IMR-90 (cell line): ENCODE data around the gene CCND3. TPM values are rescaled to one million over a fixed set of nuclear protein-coding genes. Genes with fewer than 3 reads are reported as not detected.

Experiments
- ATAC-seq: fragments of 200-7000 bp; cut with Tn5 transposase; 2 replicates; pipeline ENCODE4 v1.9.1; 2020; ENCODE audit warnings: low read depth, mild to moderate bottlenecking, moderate library complexity
- BruUV-seq: library from RNA; stranded (reverse); fragments of 400-500 nt; replicated peaks from 2 replicates; lab custom pipeline; 2021; lab: Mats Ljungman, UMichigan
- CTCF ChIA-PET: fragments of 300-600 bp; formaldehyde crosslinking; extraction: SDS; loops from one replicate; lab custom pipeline; 2021; ENCODE audit warnings: antibody characterized with exemption; lab: Yijun Ruan, JAX
- POLR2A ChIA-PET: fragments of 300-600 bp; sonication (Branson Sonifier 250); formaldehyde crosslinking; loops from one replicate; lab custom pipeline; 2022; ENCODE audit warnings: antibody characterized with exemption; ENCODE audit not compliant: unreplicated experiment; lab: Charles Lee
- DNase-seq: peaks from one replicate; pipeline ENCODE4 v3.0.0; 2013
- H2AFZ ChIP-seq: replicated peaks from 2 replicates; pipeline ENCODE3; 2013; ENCODE audit warnings: low read length, mild to moderate bottlenecking; ENCODE audit not compliant: poor library complexity
- H2AK5ac ChIP-seq: 2 replicates; pipeline ENCODE4 v1.6.1; 2013; ENCODE audit warnings: low read depth, low read length, inconsistent platforms
- H2AK9ac ChIP-seq: replicated peaks from 2 replicates; pipeline ENCODE3; 2013; ENCODE audit warnings: mild to moderate bottlenecking, low read depth, low read length, moderate library complexity; ENCODE audit not compliant: poor library complexity
- H2BK120ac ChIP-seq: 2 replicates; pipeline ENCODE4 v1.6.1; 2013; ENCODE audit warnings: low read depth, low read length, inconsistent platforms
- H2BK15ac ChIP-seq: 3 replicates; pipeline ENCODE4 v1.6.1; 2013; ENCODE audit warnings: low read depth, low read length, inconsistent platforms
- H2BK20ac ChIP-seq: 2 replicates; pipeline ENCODE4 v1.6.1; 2013; ENCODE audit warnings: low read depth, mild to moderate bottlenecking, inconsistent platforms, low read length, moderate library complexity
- H2BK5ac ChIP-seq: 2 replicates; pipeline ENCODE4 v1.6.1; 2013; ENCODE audit warnings: mild to moderate bottlenecking, low read depth, low read length, inconsistent platforms; ENCODE audit not compliant: poor library complexity, severe bottlenecking
- H3K14ac ChIP-seq: replicated peaks from 2 replicates; pipeline ENCODE4 v1.6.1; 2013; ENCODE audit warnings: low read depth, low read length, inconsistent platforms
- H3K18ac ChIP-seq: 2 replicates; pipeline ENCODE4 v1.6.1; 2013; ENCODE audit warnings: low read depth, low read length, control low read depth
- H3K23ac ChIP-seq: 2 replicates; pipeline ENCODE4 v1.6.1; 2013; ENCODE audit warnings: low read depth, low read length, inconsistent platforms
- H3K27ac ChIP-seq: 2 replicates; pipeline ENCODE4 v1.5.1; 2013; ENCODE audit warnings: mild to moderate bottlenecking, control low read depth, low read length; ENCODE audit not compliant: insufficient read depth
- H3K27me3 ChIP-seq: 2 replicates; pipeline ENCODE4 v1.6.1; 2013; ENCODE audit warnings: low read length; ENCODE audit not compliant: control insufficient read depth, insufficient read depth
- H3K36me3 ChIP-seq: 2 replicates; pipeline ENCODE4 v1.6.1; 2013; ENCODE audit warnings: low read length, mixed read lengths; ENCODE audit not compliant: control insufficient read depth, insufficient read depth
- H3K4ac ChIP-seq: 2 replicates; pipeline ENCODE4 v1.6.1; 2013; ENCODE audit warnings: low read depth, low read length, inconsistent platforms
- H3K4me1 ChIP-seq: 2 replicates; pipeline ENCODE4 v1.6.1; 2013; ENCODE audit warnings: low read length, mixed read lengths; ENCODE audit not compliant: control insufficient read depth, insufficient read depth
- H3K4me2 ChIP-seq: 2 replicates; pipeline ENCODE4 v1.6.1; 2013; ENCODE audit warnings: low read depth, mild to moderate bottlenecking, control low read depth, low read length, moderate library complexity
- H3K4me3 ChIP-seq: 2 replicates; pipeline ENCODE4 v1.5.1; 2013; ENCODE audit warnings: low read depth, mild to moderate bottlenecking, control low read depth, low read length, moderate library complexity; ENCODE audit not compliant: insufficient read depth
- H3K56ac ChIP-seq: 2 replicates; pipeline ENCODE4 v1.6.1; 2013; ENCODE audit warnings: low read length, inconsistent platforms; ENCODE audit not compliant: insufficient read depth; ENCODE audit errors: extremely low read depth
- H3K79me1 ChIP-seq, 2 experiments: 2 replicates each; pipeline ENCODE4 v1.6.1; 2013; ENCODE audit warnings: low read length in 2 of 2, inconsistent platforms in 1 of 2, low read depth in 1 of 2
- H3K9ac ChIP-seq: 2 replicates; pipeline ENCODE4 v1.6.1; 2013; ENCODE audit warnings: low read depth, low read length, control low read depth
- H3K9me1 ChIP-seq: 2 replicates; pipeline ENCODE4 v1.6.1; 2013; ENCODE audit warnings: low read length, inconsistent platforms; ENCODE audit not compliant: insufficient read depth
- H3K9me3 ChIP-seq: 2 replicates; pipeline ENCODE4 v1.6.1; 2013; ENCODE audit warnings: low read length; ENCODE audit not compliant: control insufficient read depth, insufficient read depth
- H4K20me1 ChIP-seq: 2 replicates; pipeline ENCODE4 v1.6.1; 2013; ENCODE audit warnings: low read length, inconsistent platforms; ENCODE audit not compliant: insufficient read depth
- H4K5ac ChIP-seq: 2 replicates; pipeline ENCODE4 v1.6.1; 2013; ENCODE audit warnings: mild to moderate bottlenecking, low read depth, low read length, control low read depth
- H4K8ac ChIP-seq, 2 experiments: 2 replicates each; pipeline ENCODE4 v1.6.1; 2013; ENCODE audit warnings: low read depth in 2 of 2, low read length in 2 of 2, control low read depth in 1 of 2, inconsistent platforms in 1 of 2
- H4K91ac ChIP-seq: 2 replicates; pipeline ENCODE4 v1.6.1; 2013; ENCODE audit warnings: low read depth, low read length, inconsistent platforms; ENCODE audit not compliant: insufficient read depth
- CEBPB ChIP-seq: IDR thresholded peaks from 2 replicates; pipeline ENCODE4 v1.6.1; 2012; ENCODE audit warnings: low read depth, low read length, improper control_type of control experiment
- FOS ChIP-seq: fragments of 150-350 bp; IDR thresholded peaks from 2 replicates; pipeline ENCODE4 v1.6.1; 2016; ENCODE audit warnings: low read depth, low read length
- POLR2A ChIP-seq: IDR thresholded peaks from 2 replicates; pipeline ENCODE4 v1.6.1; 2012; ENCODE audit warnings: mild to moderate bottlenecking, low read depth, low read length
- WGBS, 2 experiments: methylation state at CpG; one replicate each; pipeline versions ENCODE4 v1.1.5 to v1.1.7; 2013; ENCODE audit warnings: missing lambda C conversion rate in 2 of 2; ENCODE audit not compliant: insufficient read length in 1 of 2; ENCODE audit errors: extremely low coverage in 2 of 2; 5-methylcytosine and 5-hydroxymethylcytosine counted together
- dilution Hi-C: fragments of 300-500 bp; cut with HindIII; formaldehyde crosslinking; loops from one replicate; pipeline ENCODE4 v1.14.3; 2018; ENCODE audit warnings: low sequenced_read_pairs; ENCODE audit not compliant: unreplicated experiment
- in situ Hi-C: fragments of 300-500 bp; cut with MboI; formaldehyde crosslinking; loops from 3 replicates; pipeline ENCODE4 v1.14.3; 2019; ENCODE audit warnings: low sequenced_read_pairs, inconsistent platforms, mixed read lengths
- intact Hi-C: fragments of 100-400 bp; cut with micrococcal nuclease; formaldehyde crosslinking; loops from 2 replicates; pipeline ENCODE4 v1.10.0; 2022
- polyA plus RNA-seq, 3 experiments: library from polyadenylated mRNA; depleted of rRNA; stranded (reverse); fragments of >200 nt; gene quantifications; 2 replicates each; pipeline ENCODE4 v1.2.3, GENCODE V29; 2012; ENCODE audit warnings: low replicate concordance in 1 of 3
- total RNA-seq: library from RNA; depleted of rRNA; stranded (reverse); fragments of >200 nt; gene quantifications from 2 replicates; pipeline ENCODE4 v1.2.3, GENCODE V29; 2012

CCND3 gene
- total and polyA plus RNA-seq, 2 of the 4 experiments (the other 2 are of a cell fraction): 19.2 to 61.9 TPM

- Histone ChIP-seq H3K9me1 (peaks cover 16% of the 10 kb centered on the region; the same call in 1 of the 2 replicates), H3K36me3 (0 out of 2 replicates have a peak, but pooled peaks cover 2% of the 10 kb centered on the region), H3K14ac (peak overlapping the region; percentile 84), H2BK15ac (peak overlapping the region; percentile 6; the same call in 1 of the 3 replicates), H4K20me1 (peaks cover 28% of the 10 kb centered on the region), H3K9me3 (no peaks in the 10 kb centered on the region), H2AK5ac (peak overlapping the region; percentile 33), H3K4me3 (peak overlapping the region; percentile 46), H3K4me1 (peaks cover 27% of the 10 kb centered on the region), H3K18ac (peak overlapping the region; percentile 25), H2AFZ (peak overlapping the region; percentile 91), H2AK9ac (peak overlapping the region; percentile 99), H3K56ac (peak overlapping the region; percentile 74), H4K8ac (peak overlapping the region; percentile 39 to 89), H2BK20ac (peak overlapping the region; percentile 50; the same call in 1 of the 2 replicates), H3K4ac (peak overlapping the region; percentile 89), H3K4me2 (peak overlapping the region; percentile 76), H4K5ac (peak overlapping the region; percentile 56), H4K91ac (peak overlapping the region; percentile 24), H3K9ac (peak overlapping the region; percentile 80), H2BK120ac (peak overlapping the region; percentile 51), H2BK5ac (peak overlapping the region; percentile 79), H3K79me1 (peaks cover 9 to 39% of the 10 kb centered on the region in 2 experiments; a peak in 3 of 4 replicates), H3K27ac (peak overlapping the region; percentile 69), H3K23ac (peak overlapping the region; percentile 49), H3K27me3 (no peaks in the 10 kb centered on the region)
- ATAC-seq (peak; percentile 24; the same call in 1 of the 2 replicates), DNase-seq (peak; percentile 88)
- in situ Hi-C loops: no loop called here
- TF ChIP-seq CEBPB (no peak), FOS (peak; percentile 23; the same call in 1 of the 2 replicates), POLR2A (0 out of 2 replicates have a peak, but pooled peaks have one; percentile 13)
- intact Hi-C loops: no loop called here
- no TSS peak for BruUV-seq
- ChIA-PET CTCF (interaction anchor here (0.6 to 0.7 kb wide), 2 partner anchors 47 to 102 kb away, joined by 3 to 4 read pairs; no protein-coding TSS in a partner anchor), POLR2A (no interaction called here)
- WGBS, 2 experiments: 39% methylated on average over 8 of the region's 20 CpGs; no CpG with 5 or more reads in 1 of the 2 experiments
- dilution Hi-C loops: no loop called here
These were observed 651 bp upstream of the CCND3 start for GRCh38 chr6:41942067-41942851.
